NCI-H2196 treated with DMSO at 0.1 percent for 48 hours (cell line): ENCODE results near the gene VARS2.
"Not testable (repeated sequence)": the region's sequence is repeated elsewhere in the genome, so short reads cannot be mapped to it uniquely, and the experiment has no call there.

Experiments used
- DNase-seq: peaks from one replicate; lab custom pipeline; 2025; ENCODE audit not compliant: unreplicated experiment; lab: John Stamatoyannopoulos, UW

VARS2 gene

GRCh38 chr6:30927080-30927479 is 13.0 kb downstream of the VARS2 start:
- DNase-seq = not testable (repeated sequence)

GRCh38 chr6:30928677-30929076 is 14.6 kb downstream of the VARS2 start:
- no peak for DNase-seq

GRCh38 chr6:30930506-30930905 is 16.5 kb downstream of the VARS2 start:
- DNase-seq = no peak

- no peak for DNase-seq
These were observed 17.2 kb downstream of the VARS2 start for GRCh38 chr6:30931272-30931671.

GRCh38 chr6:30931969-30932645 is 18.1 kb downstream of the VARS2 start, which contains the start of gene SFTA2:
Gene SFTA2 (minus strand): TSS chr6:30932170. CDS start chr6:30932096, 74 bp downstream.
- no peak for DNase-seq

GRCh38 chr6:30932665-30933365 is 18.8 kb downstream of the VARS2 start:
- no peak for DNase-seq

GRCh38 chr6:30935018-30935417 is 21.0 kb downstream of the VARS2 start:
- DNase-seq = no peak

- DNase-seq = no peak
These were observed 23.2 kb downstream of the VARS2 start for GRCh38 chr6:30937265-30937664.

- no peak for DNase-seq
These were observed 24.7 kb downstream of the VARS2 start for GRCh38 chr6:30938730-30939129.

- no peak for DNase-seq
These were observed 25.4 kb downstream of the VARS2 start for GRCh38 chr6:30939473-30939872.

GRCh38 chr6:30940361-30940986 is 26.4 kb downstream of the VARS2 start, which contains the start of gene MUCL3:
Gene MUCL3 (plus strand): TSS chr6:30940973. CDS start chr6:30941000, 27 bp downstream.
- DNase-seq = no peak

GRCh38 chr6:30942338-30943060 is 28.5 kb downstream of the VARS2 start:
- DNase-seq = no peak

GRCh38 chr6:30944051-30944450 is 30.0 kb downstream of the VARS2 start:
- no peak for DNase-seq

- DNase-seq = no peak
These were observed 31.2 kb downstream of the VARS2 start for GRCh38 chr6:30945281-30945680.

- no peak for DNase-seq
These were observed 33.2 kb downstream of the VARS2 start for GRCh38 chr6:30947231-30947630.

GRCh38 chr6:30948811-30949210 is 34.8 kb downstream of the VARS2 start:
- no peak for DNase-seq

- no peak for DNase-seq
These were observed 38.0 kb downstream of the VARS2 start for GRCh38 chr6:30951907-30952469.

GRCh38 chr6:30954631-30955366 is 40.8 kb downstream of the VARS2 start:
- DNase-seq = no peak

- no peak for DNase-seq
These were observed 41.5 kb downstream of the VARS2 start for GRCh38 chr6:30955367-30956042.

- DNase-seq = no peak
These were observed 43.7 kb downstream of the VARS2 start for GRCh38 chr6:30957716-30958115.
